ENCODE measurements around the gene ACBD4. TPM values are rescaled to one million over a fixed set of nuclear protein-coding genes. Genes with fewer than 3 reads are reported as not detected.

Gene ACBD4
- total RNA-seq, 1 donor from 2014 or later = 3.9 TPM

DNA sequence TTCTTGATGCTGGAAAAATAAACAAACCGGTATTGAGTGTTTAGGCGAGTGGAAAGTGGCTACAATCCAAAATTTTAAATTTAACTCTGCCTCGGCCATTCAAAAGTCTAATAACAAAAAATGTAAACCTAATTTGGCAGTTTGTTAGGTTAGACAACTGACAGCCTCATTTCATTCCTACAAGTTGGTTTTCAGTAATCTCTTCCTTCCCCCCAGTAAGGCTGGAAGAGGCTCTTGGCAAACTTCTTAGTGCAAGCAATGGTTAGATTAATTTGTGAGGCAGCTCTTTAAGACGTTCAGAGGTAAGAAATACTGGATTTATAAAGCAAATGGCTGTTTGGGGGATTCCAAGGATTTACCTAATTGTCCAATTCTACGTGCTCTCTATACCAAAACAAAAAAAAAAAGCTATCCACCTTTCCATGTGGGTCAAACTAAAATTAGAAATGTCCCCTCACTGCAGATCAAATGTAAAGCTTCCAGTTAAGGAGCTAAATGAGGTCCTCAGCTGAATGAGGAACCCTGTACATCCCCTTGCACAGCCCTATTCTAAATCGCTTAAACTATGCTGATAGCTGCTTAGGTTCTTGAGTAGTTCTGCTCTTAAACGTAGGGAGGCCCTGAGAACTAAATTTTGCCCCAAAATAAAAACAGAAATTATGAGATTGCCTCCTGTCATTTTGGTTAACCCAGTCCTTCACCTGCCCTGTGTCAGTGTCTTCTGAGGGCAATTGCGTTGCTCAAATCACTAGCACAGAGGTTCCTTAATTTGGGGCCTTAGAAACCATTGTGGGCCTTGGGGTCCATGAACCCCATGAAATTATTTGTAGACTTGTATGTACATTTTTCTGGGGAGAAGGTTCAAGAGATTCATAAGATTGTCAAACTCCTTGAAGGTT lies 15.7 kb downstream of the ACBD4 start:
- peak overlapping the region; percentile 94 for H3K4me2 ChIP-seq (ENCODE audit: low read length)
- H3K4me3 Mint-ChIP-seq (ENCODE audit: unreplicated experiment) = peak overlapping the region; percentile 98
- no peak for DNase-seq (ENCODE audit: low read depth)

DNA sequence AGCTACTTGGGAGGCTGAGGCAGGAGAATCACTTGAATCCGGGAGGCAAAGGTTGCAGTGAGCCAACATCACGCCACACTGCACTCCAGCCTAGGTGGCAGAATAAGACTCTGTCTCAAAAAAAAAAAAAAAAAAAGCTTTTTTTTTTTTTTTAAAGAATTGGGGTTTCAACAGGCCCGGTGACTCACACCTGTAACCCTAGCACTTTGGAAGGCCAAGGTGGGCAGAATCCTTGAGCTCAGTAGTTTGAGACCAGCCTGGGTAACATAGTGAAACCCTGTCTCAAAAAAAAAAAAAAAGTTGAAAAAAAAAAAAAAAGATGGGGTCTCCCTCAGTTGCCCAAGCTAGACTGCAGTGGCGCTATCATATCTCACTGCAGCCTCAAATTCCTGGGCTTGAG lies 19.5 kb downstream of the ACBD4 start:
- Histone ChIP-seq H3K9ac (ENCODE audit: low read length) (no peak overlapping the region), H3K36me3 (ENCODE audit: insufficient read depth, low read length) (no peaks in the 10 kb centered on the region), H3K27me3 (ENCODE audit: insufficient read depth, low read length) (no peaks in the 10 kb centered on the region), H3K4me1 (ENCODE audit: insufficient read depth, low read length) (peaks cover 18% of the 10 kb centered on the region), H3K9me3 (ENCODE audit: insufficient read depth, low read depth, low read length) (no peaks in the 10 kb centered on the region), H3K4me2 (ENCODE audit: low read length) (no peak overlapping the region), H3K79me2 (ENCODE audit: insufficient read depth, low read length) (peaks cover 55% of the 10 kb centered on the region), H3K27ac (ENCODE audit: low read depth, low read length) (no peak overlapping the region), H4K20me1 (ENCODE audit: insufficient read depth, low read length) (peaks cover 24% of the 10 kb centered on the region), H2AFZ (ENCODE audit: low read depth, low read length) (no peak overlapping the region), H3K4me3 (ENCODE audit: insufficient read depth, low read depth, low read length) (no peak overlapping the region)
- Mint-ChIP-seq H3K9me3 (ENCODE audit: unreplicated experiment) (no peaks in the 10 kb centered on the region), H3K27ac (ENCODE audit: unreplicated experiment) (no peak overlapping the region), H3K27me3 (ENCODE audit: low read depth, unreplicated experiment) (no peaks in the 10 kb centered on the region), H3K4me1 (ENCODE audit: low read depth, unreplicated experiment) (peaks cover 18% of the 10 kb centered on the region), H3K36me3 (ENCODE audit: low read depth, unreplicated experiment) (peaks cover 3% of the 10 kb centered on the region), H3K4me3 (ENCODE audit: unreplicated experiment) (no peak overlapping the region)
- TF ChIP-seq, protein P1, sequence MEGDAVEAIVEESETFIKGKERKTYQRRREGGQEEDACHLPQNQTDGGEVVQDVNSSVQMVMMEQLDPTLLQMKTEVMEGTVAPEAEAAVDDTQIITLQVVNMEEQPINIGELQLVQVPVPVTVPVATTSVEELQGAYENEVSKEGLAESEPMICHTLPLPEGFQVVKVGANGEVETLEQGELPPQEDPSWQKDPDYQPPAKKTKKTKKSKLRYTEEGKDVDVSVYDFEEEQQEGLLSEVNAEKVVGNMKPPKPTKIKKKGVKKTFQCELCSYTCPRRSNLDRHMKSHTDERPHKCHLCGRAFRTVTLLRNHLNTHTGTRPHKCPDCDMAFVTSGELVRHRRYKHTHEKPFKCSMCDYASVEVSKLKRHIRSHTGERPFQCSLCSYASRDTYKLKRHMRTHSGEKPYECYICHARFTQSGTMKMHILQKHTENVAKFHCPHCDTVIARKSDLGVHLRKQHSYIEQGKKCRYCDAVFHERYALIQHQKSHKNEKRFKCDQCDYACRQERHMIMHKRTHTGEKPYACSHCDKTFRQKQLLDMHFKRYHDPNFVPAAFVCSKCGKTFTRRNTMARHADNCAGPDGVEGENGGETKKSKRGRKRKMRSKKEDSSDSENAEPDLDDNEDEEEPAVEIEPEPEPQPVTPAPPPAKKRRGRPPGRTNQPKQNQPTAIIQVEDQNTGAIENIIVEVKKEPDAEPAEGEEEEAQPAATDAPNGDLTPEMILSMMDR (IDR thresholded peaks at IDR 0.05; ENCODE audit: insufficient read depth, low read depth, low read length) = no peak
- TF ChIP-seq EZH2 (IDR thresholded peaks at IDR 0.05; ENCODE audit: insufficient read depth, low read length) = no peak
- no peak for FAIRE-seq
- DNase-seq (ENCODE audit: low read depth) = no peak

More for the DNA sequence above, 15.7 kb downstream of the ACBD4 start:
- no peaks in the 10 kb centered on the region for H3K9me3 ChIP-seq (ENCODE audit: insufficient read depth, low read depth, low read length)
- H3K4me3 ChIP-seq (ENCODE audit: insufficient read depth, low read depth, low read length) = peak overlapping the region; percentile 94
- no peaks in the 10 kb centered on the region for H3K36me3 ChIP-seq (ENCODE audit: insufficient read depth, low read length)
- no peaks in the 10 kb centered on the region for H3K9me3 Mint-ChIP-seq (ENCODE audit: unreplicated experiment)
- H3K79me2 ChIP-seq (ENCODE audit: insufficient read depth, low read length) = peaks cover 43% of the 10 kb centered on the region
- H3K36me3 Mint-ChIP-seq (ENCODE audit: low read depth, unreplicated experiment) = peaks cover 3% of the 10 kb centered on the region
- no peak overlapping the region for H2AFZ ChIP-seq (ENCODE audit: low read depth, low read length)
- peaks cover 18% of the 10 kb centered on the region for H3K4me1 ChIP-seq (ENCODE audit: insufficient read depth, low read length)
- peaks cover 9% of the 10 kb centered on the region for H3K4me1 Mint-ChIP-seq (ENCODE audit: low read depth, unreplicated experiment)
- no peak overlapping the region for H3K27ac ChIP-seq (ENCODE audit: low read depth, low read length)
- peaks cover 34% of the 10 kb centered on the region for H4K20me1 ChIP-seq (ENCODE audit: insufficient read depth, low read length)
- no peak for TF ChIP-seq EZH2 (IDR thresholded peaks at IDR 0.05; ENCODE audit: insufficient read depth, low read length)
- TF ChIP-seq, protein P1 (IDR thresholded peaks at IDR 0.05; ENCODE audit: insufficient read depth, low read depth, low read length) = no peak
- no peaks in the 10 kb centered on the region for H3K27me3 Mint-ChIP-seq (ENCODE audit: low read depth, unreplicated experiment)
- peak overlapping the region; percentile 62 for H3K27ac Mint-ChIP-seq (ENCODE audit: unreplicated experiment)
- no peaks in the 10 kb centered on the region for H3K27me3 ChIP-seq (ENCODE audit: insufficient read depth, low read length)
- H3K9ac ChIP-seq (ENCODE audit: low read length) = peak overlapping the region; percentile 91
- no peak for FAIRE-seq

DNA sequence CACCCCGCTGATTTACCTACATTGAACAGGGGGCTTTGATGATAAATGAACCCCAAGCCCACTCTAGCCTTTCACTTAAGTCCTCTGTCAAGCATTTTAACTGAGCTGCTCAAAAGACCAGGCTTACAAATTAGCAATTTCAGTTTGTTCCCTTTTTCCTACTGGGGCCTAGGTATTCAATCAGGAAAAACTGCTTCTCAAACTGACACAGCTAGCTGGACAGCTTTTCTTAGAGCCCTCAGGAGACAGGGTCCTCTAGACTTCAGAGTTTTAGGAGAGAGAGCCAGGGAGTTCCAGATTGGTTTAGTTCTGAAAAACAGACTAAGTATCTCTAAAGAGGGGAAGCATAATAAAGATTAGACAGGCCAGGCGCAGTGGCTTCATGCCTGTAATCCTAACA lies 20.0 kb downstream of the ACBD4 start:
- H3K9me3 Mint-ChIP-seq (ENCODE audit: unreplicated experiment) = no peaks in the 10 kb centered on the region
- Histone ChIP-seq H3K27ac (ENCODE audit: low read depth, low read length) (no peak overlapping the region), H3K9me3 (ENCODE audit: insufficient read depth, low read depth, low read length) (no peaks in the 10 kb centered on the region), H3K27me3 (ENCODE audit: insufficient read depth, low read length) (no peaks in the 10 kb centered on the region), H3K4me2 (ENCODE audit: low read length) (no peak overlapping the region), H3K4me1 (ENCODE audit: insufficient read depth, low read length) (peaks cover 18% of the 10 kb centered on the region), H4K20me1 (ENCODE audit: insufficient read depth, low read length) (peaks cover 20% of the 10 kb centered on the region), H3K4me3 (ENCODE audit: insufficient read depth, low read depth, low read length) (no peak overlapping the region), H2AFZ (ENCODE audit: low read depth, low read length) (no peak overlapping the region), H3K79me2 (ENCODE audit: insufficient read depth, low read length) (peaks cover 55% of the 10 kb centered on the region), H3K9ac (ENCODE audit: low read length) (no peak overlapping the region), H3K36me3 (ENCODE audit: insufficient read depth, low read length) (no peaks in the 10 kb centered on the region)
- no peak overlapping the region for H3K27ac Mint-ChIP-seq (ENCODE audit: unreplicated experiment)
- H3K27me3 Mint-ChIP-seq (ENCODE audit: low read depth, unreplicated experiment) = no peaks in the 10 kb centered on the region
- H3K4me3 Mint-ChIP-seq (ENCODE audit: unreplicated experiment) = no peak overlapping the region
- H3K36me3 Mint-ChIP-seq (ENCODE audit: low read depth, unreplicated experiment) = no peaks in the 10 kb centered on the region
- H3K4me1 Mint-ChIP-seq (ENCODE audit: low read depth, unreplicated experiment) = peaks cover 19% of the 10 kb centered on the region
- DNase-seq (ENCODE audit: low read depth) = no peak
- FAIRE-seq = no peak
- TF ChIP-seq EZH2 (IDR thresholded peaks at IDR 0.05; ENCODE audit: insufficient read depth, low read length) = no peak
- TF ChIP-seq, protein P1 (IDR thresholded peaks at IDR 0.05; ENCODE audit: insufficient read depth, low read depth, low read length) = no peak
